DMS153 (cell line): Measurements from ENCODE around the gene TMEM63B.
"Not testable (repeated sequence)": the region's sequence is repeated elsewhere in the genome, so short reads cannot be mapped to it uniquely, and the experiment has no call there.

Source experiments
- DNase-seq: peaks from one replicate; lab custom pipeline; 2025; lab: John Stamatoyannopoulos, UW

The TMEM63B gene

GRCh38 chr6:44171899-44172546 lies 44.7 kb downstream of the TMEM63B start:
- no peak for DNase-seq

- DNase-seq, result peak; percentile 52
These were observed 45.6 kb downstream of the TMEM63B start for GRCh38 chr6:44172731-44173500.

- DNase-seq, result no peak
These were observed 48.9 kb downstream of the TMEM63B start for GRCh38 chr6:44176130-44176761.

DNA sequence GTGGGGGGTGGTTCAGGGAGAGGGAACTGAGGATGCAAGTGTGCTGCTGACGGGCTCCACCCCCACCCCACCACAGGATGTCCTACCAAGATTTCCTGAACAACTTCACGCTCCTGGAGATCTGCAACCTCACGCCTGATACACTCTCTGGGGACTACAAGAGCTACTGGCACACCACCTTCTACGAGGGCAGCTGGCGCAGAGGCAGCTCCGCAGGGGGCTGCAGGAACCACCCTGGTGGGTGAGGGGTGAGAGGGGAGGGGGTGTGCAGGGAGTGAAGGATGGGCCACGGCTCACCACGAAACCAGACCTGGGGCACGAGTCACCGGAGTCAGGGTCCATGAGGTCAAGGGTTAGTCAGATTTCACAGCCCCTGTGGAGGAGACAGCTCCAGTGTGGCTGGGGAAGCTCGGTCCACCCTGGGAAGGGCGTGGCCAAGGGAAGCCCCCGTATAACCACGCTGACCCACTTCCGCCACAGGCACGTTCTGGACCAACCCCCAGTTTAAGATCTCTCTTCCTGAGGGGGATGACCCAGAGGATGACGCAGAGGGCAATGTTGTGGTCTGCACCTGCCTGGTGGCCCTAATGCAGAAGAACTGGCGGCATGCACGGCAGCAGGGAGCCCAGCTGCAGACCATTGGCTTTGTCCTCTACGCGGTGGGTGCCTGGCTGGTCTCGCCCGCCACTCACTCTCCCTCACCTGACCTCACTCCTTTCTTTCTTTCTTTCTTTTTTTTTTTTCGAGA lies 49.6 kb downstream of the TMEM63B start:
- DNase-seq, result no peak

DNA sequence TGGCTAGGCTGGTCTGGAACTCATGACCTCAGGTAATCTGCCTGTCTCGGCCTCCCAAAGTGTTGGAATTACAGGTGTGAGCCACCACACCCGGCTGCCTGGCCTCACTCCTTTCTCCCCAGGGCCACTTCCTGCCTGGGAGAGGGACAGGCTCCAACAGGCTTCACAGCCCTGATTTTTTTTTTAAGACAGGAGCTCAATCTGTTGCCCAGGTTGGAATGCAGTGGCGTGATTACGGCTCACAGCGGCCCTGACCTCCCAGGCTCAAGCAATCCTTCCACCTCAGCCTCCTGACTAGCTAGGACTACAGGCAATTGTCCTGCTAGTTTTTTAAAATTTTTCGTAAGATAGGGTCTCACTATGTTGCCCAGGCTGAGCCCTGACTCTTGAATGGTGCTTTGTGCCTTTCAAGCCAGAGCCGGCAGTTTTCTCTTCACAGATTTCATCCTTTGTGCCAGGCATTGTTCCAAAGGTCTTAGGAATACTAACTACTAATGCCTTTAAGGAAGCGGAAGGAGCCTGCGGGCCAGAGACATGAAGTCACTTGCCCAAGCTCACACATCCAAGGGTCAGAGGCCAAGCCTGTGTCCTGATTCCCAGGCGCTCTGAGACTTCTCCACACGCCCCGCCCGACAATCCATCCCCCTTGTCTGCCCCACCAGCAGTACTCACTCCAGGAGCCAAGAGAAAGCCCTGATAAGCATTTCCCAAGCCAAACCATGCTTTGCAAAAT lies 50.5 kb downstream of the TMEM63B start:
- no peak for DNase-seq

GRCh38 chr6:44178424-44179071 lies 51.2 kb downstream of the TMEM63B start:
- no peak for DNase-seq

DNA sequence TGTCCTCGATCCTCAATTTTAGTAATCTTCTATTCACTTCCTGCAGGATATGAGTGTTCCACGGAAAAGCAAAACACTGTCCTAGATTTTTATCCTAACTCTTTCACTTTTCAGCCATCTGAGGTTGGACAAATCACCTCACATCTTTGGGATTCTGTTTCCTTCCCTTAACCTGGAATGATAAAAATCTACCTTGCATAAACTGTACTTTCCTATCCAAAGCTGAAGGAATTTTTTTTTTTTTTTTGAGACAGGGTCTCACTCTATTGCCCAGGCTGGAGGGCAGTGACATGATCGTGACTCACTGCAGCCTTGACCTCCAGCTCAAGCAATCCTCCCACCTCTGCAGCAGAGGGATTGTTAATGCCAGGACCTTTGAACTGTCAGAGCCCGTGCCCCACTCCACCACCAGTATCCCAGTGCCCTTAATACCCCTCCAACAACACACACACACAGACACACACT lies 51.8 kb downstream of the TMEM63B start:
- DNase-seq, result no peak

GRCh38 chr6:44179648-44180047 lies 52.3 kb downstream of the TMEM63B start:
- DNase-seq, result no peak

DNA sequence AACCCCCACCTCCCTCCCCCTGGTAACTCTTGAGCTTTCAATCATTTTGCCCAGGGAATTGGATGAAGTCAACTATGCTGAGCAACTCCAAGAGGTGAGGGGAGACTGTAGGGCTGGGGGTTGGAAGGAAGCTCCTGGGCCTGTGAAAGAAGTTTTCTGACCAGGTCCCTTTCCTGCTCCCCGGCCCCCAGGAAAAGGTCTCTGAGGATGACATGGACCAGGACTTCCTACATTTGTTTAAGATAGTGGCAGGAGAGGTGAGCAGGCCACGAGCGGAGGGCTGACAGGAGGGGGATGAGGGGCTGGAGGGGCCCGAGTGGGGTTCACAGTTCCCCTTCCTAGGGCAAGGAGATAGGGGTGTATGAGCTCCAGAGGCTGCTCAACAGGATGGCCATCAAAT lies 53.1 kb downstream of the TMEM63B start:
- no peak for DNase-seq

DNA sequence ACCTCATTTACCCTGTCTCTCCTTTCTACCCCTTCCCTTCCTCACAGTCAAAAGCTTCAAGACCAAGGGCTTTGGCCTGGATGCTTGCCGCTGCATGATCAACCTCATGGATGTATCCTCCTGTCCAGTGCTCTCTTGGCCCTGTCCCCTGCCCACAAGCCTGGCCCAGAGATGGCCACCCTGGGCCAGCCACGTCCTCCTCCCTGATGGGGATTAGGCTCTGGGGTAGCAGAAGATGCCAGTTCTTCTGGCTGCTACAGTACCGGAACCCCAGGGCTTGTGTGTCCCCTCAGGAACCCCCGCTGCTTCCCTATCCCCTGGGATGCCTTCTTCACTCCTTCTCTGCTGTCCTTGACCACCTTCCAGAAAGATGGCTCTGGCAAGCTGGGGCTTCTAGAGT lies 53.5 kb downstream of the TMEM63B start:
- no peak for DNase-seq

- DNase-seq, result not testable (repeated sequence)
These were observed 54.4 kb downstream of the TMEM63B start for GRCh38 chr6:44181784-44182183.

DNA sequence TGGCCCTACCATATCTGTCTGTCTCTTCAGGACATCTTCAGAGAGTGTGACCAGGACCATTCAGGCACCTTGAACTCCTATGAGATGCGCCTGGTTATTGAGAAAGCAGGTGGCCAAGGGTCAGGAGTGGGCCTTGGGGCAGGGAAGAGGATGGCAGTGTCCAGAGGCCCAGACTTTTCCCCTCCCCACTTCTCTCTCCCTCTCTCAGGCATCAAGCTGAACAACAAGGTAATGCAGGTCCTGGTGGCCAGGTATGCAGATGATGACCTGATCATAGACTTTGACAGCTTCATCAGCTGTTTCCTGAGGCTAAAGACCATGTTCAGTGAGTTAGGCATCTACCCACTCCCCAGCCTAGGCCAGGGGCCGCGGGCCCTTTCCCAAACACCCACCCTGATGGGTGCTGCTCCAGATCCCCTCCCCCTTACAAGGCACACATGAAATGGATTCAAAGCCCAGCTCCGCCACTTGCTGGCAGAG lies 55.6 kb downstream of the TMEM63B start:
- DNase-seq, result no peak

GRCh38 chr6:44183783-44184182 lies 56.4 kb downstream of the TMEM63B start:
- no peak for DNase-seq

- peak; percentile 44 for DNase-seq
These were observed 58.0 kb downstream of the TMEM63B start for GRCh38 chr6:44185356-44185755.

DNA sequence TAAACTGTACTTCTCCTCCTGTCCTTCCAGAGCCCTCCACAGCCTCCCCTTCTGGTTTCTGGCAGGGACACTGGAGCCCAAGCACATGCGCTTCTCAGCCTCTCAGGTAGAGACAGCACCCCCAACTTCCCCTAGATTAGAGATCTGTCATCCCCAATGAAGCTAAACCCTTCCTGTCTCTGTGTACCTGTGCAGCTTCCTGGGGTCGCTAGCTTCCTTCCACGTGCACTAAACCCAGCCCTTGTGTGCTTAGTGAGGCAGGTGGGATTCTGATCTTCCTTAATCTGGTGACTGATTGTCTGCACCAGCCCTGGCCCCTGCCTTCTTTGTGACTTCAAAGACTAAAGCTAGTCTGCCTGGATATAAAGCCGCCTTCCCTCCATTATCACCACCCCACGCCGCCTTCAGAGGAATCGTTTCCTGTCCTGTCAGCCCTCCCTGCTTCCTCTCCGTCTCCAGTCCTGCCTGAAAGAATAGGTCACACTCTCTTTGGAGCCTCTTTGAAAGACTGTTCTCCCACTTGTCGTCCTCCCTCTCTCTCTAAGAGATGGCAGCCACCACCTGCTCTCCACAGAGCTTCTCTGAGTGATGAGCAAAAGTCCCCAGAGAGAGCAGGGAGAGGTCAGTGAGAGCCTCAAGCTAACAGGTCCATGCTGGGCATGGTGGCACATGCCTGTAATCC lies 58.7 kb downstream of the TMEM63B start:
- DNase-seq, result no peak

DNA sequence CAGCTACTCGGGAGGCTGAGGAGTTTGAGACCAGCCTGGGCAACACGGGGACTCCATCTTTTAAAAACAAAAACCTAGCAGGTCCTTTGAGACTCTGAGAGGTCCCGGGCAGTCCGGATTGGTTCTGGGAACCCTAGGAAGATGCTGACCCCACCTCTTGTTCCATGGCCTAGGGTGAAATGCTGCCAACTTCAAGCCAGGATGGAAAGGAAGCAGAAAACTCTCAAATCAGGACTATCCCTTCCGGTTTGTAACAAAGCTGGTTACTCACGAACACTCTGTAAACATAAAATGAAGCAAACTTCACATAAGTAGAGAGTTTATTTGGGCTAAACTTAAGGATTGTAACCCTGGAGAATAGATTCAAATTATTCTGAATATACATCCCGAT lies 59.3 kb downstream of the TMEM63B start:
- DNase-seq, result no peak

GRCh38 chr6:44188819-44189218 lies 61.5 kb downstream of the TMEM63B start:
- no peak for DNase-seq

DNA sequence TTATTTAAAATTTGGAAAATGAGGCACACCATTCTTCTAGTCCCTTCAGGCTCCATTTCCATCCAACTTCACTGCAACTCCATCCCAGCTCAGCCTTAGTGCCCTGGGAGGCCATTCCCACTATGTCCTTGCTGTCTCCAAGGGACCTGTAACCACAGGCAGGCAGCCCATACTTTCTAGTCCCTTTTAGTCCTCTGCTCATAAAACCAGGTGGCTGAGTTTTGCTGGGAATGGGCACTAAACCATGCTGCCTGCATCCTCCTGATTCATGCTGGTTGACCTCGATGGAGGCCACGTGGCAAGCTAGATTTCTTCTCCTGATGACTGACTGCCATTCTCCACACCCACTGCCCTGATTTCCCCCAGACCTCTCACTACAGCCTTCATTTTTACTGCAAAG lies 61.9 kb downstream of the TMEM63B start:
- DNase-seq, result no peak

DNA sequence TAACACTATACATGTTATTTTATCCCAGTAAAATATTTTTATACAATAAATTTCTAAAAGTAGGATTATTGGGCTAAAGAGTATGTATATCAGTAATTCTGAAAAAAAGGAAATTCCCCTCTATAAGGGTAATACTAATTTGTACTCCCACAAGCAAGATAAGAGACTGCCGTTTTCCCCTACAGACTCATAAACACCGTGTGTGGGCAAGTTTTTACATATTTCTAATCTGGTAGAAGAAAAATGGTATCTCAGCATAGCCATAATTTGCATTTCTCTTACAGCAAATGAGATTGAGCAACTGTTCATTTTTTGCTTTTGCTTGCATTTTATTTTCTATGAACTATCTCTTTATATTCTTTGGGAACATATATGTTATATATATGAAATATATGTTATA lies 63.4 kb downstream of the TMEM63B start:
- DNase-seq, result no peak

GRCh38 chr6:44192428-44193041 lies 65.2 kb downstream of the TMEM63B start:
- no peak for DNase-seq
